ENCODE data around the gene RAVER2.

The RAVER2 gene

GRCh38 chr1:64878090-64878489 lies 133.2 kb downstream of the RAVER2 start:
- DNase-seq (ENCODE audit: low read depth), result no peak
- TF ChIP-seq, protein P1, sequence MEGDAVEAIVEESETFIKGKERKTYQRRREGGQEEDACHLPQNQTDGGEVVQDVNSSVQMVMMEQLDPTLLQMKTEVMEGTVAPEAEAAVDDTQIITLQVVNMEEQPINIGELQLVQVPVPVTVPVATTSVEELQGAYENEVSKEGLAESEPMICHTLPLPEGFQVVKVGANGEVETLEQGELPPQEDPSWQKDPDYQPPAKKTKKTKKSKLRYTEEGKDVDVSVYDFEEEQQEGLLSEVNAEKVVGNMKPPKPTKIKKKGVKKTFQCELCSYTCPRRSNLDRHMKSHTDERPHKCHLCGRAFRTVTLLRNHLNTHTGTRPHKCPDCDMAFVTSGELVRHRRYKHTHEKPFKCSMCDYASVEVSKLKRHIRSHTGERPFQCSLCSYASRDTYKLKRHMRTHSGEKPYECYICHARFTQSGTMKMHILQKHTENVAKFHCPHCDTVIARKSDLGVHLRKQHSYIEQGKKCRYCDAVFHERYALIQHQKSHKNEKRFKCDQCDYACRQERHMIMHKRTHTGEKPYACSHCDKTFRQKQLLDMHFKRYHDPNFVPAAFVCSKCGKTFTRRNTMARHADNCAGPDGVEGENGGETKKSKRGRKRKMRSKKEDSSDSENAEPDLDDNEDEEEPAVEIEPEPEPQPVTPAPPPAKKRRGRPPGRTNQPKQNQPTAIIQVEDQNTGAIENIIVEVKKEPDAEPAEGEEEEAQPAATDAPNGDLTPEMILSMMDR (IDR thresholded peaks at IDR 0.05; ENCODE audit: insufficient read depth, low read depth, low read length, missing control alignments), result no peak
- H3K4me3 ChIP-seq (ENCODE audit: low read length), result no peak overlapping the region

DNA sequence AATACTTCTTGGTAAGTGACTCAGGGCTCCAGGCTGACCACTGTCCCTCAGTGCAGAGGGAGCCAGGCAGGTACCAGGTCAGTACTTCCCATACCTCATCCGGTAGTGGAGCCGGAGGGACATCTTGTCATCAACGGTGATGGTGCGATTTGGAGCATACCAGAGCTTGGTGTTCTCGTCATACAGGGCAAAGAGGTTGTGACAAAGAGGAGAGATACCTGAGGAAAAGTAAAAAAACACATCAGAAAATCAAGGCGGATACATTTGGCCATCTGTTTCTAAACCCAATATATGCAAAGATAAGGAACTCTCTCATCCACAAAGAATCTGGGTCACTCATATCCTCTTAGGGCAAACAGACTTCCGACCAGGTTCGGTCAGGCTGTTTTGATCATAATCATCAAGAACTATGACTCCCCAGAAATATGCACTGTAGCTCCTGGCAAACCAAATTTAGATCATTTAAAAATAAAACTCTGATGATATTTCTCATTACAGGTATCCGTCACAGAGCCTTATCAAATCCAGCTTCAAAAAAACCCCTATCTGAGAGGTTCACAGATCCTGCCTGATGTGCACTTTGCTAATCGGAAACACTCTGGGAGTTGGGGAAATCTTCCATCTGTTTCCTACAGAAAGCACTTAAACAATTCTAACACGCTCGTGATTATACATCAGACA lies 134.2 kb downstream of the RAVER2 start:
- TF ChIP-seq, protein P1 (IDR thresholded peaks at IDR 0.05; ENCODE audit: insufficient read depth, low read depth, low read length, missing control alignments), result no peak
- H3K4me3 ChIP-seq (ENCODE audit: low read length), result no peak overlapping the region
- DNase-seq (ENCODE audit: low read depth), result no peak

DNA sequence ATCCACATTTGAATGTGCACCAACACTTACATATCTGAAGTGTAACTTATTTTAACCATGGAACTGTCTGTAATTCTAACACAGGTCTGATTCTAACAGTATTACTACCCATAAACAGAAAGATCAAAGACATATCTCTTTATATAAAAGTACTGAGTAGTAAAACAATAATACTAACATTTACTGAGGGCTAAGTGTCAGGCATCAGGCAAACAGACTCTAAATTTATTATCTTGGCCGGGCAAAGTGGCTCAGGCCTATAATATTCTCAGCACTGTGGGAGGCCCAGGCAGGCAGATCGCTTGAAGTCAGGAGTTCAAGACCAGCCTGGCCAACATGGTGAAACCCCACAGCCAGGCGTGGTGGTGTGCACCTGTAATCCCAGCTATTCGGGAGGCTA lies 135.6 kb downstream of the RAVER2 start:
- no peak overlapping the region for H3K4me3 ChIP-seq (ENCODE audit: low read length)
- no peak for DNase-seq (ENCODE audit: low read depth)
- TF ChIP-seq, protein P1 (IDR thresholded peaks at IDR 0.05; ENCODE audit: insufficient read depth, low read depth, low read length, missing control alignments), result no peak

- no peak overlapping the region for H3K4me3 ChIP-seq (ENCODE audit: low read length)
- peak; percentile 24 for DNase-seq (ENCODE audit: low read depth)
- TF ChIP-seq, protein P1 (IDR thresholded peaks at IDR 0.05; ENCODE audit: insufficient read depth, low read depth, low read length, missing control alignments), result no peak
Observed at GRCh38 chr1:64881281-64881680, 136.4 kb downstream of the RAVER2 start.
